Measurements from ENCODE around the gene PSMB11. TPM values are rescaled to one million over a fixed set of nuclear protein-coding genes. Genes with fewer than 3 reads are reported as not detected.
A peak's percentile ranks its signal among the peaks of the same experiment; 100 is the strongest.

Gene PSMB11
- total RNA-seq, 1 donor from 2014 or later, result not detected

DNA sequence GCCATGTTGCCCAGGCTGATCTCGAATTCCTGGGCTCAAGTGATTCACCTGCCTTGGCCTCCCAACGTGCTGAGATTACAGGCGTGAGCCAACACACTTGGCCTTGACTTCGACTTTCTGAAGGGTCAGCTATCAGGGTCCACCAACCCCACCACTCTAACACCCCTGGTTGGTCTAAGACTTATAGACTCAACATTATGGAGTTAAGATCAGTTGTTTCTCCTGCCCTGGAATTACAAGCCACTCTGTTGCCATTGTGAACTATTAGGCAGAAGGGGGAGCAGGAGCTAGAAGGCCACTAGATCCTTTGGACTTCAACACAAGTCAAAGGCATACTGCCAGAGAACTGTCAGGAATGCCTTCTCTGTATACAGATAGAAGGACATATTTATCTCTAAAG lies 1.9 kb upstream of the PSMB11 start:
- no peak for ATAC-seq
- no peak for DNase-seq (ENCODE audit: low spot score)

- DNase-seq (ENCODE audit: low spot score) (no peak), ATAC-seq (no peak)
Measured at GRCh38 chr14:23041729-23042128, 283 bp upstream of the PSMB11 start.

DNA sequence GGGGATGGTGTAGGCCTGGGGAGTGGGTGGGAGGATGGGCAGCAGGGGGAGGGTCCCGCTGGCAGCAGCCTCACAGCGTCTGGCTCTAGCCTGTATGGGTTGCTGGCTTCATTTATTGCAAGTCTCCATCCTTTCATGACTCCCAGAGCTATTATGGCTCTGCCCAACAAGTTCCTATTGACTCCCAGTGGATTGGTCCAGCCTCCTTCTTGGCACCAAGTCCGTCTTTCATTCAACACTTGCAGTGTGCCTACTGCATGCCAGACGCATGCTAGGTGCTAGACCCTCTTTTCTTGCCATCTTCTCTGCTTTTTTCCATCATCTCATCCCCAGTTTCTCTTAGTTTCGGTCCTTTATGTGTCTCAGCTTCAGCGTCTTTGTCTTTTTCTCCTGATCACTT lies 1.1 kb downstream of the PSMB11 start:
- DNase-seq (ENCODE audit: low spot score) (no peak), ATAC-seq (no peak)

- ATAC-seq (no peak), DNase-seq (ENCODE audit: low spot score) (no peak)
Measured at GRCh38 chr14:23043754-23044153, 1.7 kb downstream of the PSMB11 start.

GRCh38 chr14:23044840-23045239 lies 2.8 kb downstream of the PSMB11 start:
- DNase-seq (ENCODE audit: low spot score) (no peak), ATAC-seq (no peak)

GRCh38 chr14:23045419-23046357 lies 3.7 kb downstream of the PSMB11 start:
- DNase-seq (ENCODE audit: low spot score) (no peak), ATAC-seq (no peak)

DNA sequence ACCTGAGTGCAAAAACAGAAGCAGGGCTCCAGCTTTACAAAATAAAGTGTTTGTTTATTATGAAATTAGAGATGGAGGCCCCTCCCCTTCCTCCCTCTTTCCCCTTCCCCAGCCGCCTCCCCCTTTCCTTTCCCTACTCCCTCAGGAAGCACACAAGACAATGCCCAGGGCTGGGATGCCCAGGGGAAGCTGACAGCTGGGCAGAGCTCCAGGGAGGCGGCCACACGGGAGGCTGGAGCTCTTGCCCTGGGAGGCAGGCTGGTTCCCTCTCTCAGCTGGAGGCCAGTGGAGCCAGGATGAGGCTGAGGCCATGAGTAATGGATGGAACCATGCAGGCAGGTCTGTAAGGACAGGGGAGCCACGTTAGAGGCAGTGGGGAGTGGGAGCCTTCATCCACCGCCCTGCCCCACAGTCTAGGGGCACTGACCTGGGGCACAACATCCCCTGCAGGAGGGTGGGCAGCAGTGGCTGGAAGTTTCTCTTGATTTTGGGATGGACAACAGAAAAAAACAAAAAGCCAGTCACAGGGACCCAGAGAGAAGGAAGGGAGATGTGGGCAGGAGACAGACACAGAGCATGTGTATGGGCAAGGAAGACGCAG lies 5.1 kb downstream of the PSMB11 start:
- ATAC-seq (peak; percentile 21), DNase-seq (ENCODE audit: low spot score) (no peak)

DNA sequence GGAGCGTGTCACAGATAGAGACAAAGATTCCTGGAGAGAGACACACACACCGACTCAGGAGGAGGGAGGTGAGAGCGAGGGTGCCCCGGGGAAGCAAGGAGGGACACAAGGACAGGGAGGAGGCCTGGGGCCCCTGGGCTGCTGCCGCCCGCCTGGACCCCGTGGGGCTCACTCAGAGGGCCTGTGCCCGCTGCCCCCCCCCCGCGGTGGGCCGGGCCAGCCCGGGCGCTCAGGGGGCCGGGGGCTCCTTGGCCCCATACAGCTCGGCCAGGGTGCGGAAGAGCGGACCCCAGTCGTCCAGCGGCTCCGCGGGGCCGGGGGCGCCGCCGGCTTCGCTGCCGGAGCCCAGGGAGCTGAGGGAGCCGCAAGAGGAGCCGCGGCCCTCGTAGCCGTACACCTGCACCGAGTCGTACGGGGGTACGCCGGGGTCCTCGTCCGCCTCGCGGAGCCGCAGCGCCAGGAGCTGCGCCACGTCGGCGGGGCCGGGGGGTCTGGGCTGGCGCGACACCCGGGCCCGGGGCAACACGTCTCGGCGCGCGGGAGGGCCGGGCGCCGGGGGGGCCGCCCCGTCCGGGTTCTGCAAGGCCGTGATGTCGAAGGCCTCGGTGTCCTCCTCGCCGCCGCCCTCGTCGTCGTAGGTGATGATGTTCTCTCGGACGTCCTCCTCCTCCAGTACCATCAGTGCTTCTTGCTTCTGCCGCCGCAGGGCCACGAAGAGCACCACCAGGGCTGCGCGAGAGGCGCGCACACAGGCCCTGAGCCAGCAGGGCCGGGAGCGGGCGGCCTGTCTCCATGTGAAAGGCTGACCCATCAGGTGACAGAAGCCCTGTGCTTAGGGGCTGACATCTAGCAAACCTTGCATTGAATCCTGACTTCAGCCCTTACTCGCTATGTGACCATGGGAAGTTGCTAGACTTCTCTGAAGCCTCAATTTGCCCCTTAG lies 6.0 kb downstream of the PSMB11 start:
- no peak for DNase-seq (ENCODE audit: low spot score)
- no peak for ATAC-seq

- no peak for DNase-seq (ENCODE audit: low spot score)
- no peak for ATAC-seq
Measured at GRCh38 chr14:23049011-23049410, 7.0 kb downstream of the PSMB11 start.

- ATAC-seq (no peak), DNase-seq (ENCODE audit: low spot score) (no peak)
Measured at GRCh38 chr14:23051141-23052057, 9.4 kb downstream of the PSMB11 start.

- no peak for DNase-seq (ENCODE audit: low spot score)
Measured at GRCh38 chr14:23052182-23052623, 10.2 kb downstream of the PSMB11 start.

GRCh38 chr14:23052671-23053070 lies 10.7 kb downstream of the PSMB11 start:
- ATAC-seq (no peak), DNase-seq (ENCODE audit: low spot score) (no peak)

More at GRCh38 chr14:23052182-23052623, 10.2 kb downstream of the PSMB11 start:
- ATAC-seq, result no peak

DNA sequence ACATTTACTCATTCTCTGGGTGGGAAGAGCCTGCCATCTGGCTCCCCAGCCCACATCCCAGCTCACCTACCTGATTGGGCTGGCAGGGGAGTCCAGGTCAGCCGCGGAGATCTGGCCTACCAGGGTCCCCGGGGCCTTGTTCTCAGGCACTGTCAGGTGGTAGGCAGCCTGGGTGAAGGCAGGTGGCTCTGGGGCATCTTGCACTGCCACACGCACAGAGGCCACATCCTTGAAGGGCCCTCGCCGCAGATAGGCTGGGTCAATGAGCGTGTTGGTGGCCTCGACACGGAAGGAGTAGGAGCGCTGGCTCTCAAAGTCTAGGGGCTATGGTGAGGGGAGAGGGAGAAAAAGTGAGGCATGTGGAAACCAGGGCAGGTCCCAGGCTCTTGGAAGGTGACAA lies 11.4 kb downstream of the PSMB11 start:
- DNase-seq (ENCODE audit: low spot score) (no peak), ATAC-seq (no peak)

GRCh38 chr14:23054000-23054811 lies 12.2 kb downstream of the PSMB11 start:
- no peak for DNase-seq (ENCODE audit: low spot score)
- no peak for ATAC-seq

- no peak for ATAC-seq
- no peak for DNase-seq (ENCODE audit: low spot score)
Measured at GRCh38 chr14:23055147-23055550, 13.1 kb downstream of the PSMB11 start.

DNA sequence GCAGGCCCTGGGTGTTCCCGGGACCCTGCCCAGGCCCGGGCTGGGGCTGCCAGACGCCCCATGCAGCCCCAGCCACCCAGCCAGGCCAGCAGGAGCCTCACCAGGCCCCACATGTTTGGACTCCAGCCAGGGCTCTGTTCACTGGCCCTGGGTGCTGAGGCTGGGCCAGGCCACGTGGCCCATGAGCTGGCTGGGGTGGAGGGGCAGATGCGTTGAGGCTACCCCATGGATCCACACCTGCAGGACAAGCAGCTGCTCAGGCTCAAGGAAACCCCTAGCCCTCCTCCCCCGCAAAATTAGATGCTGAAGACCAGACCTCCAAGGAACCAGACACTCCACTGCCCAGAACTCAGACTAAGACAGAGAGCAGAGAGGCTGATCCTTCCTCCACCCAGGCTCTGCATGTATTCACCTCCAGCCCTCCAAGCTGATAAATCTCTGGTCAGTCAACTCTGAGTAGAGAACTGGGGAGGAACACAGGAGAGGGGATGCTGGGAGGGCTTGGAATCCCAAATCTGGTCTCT lies 13.7 kb downstream of the PSMB11 start:
- DNase-seq (ENCODE audit: low spot score), result no peak
- no peak for ATAC-seq

GRCh38 chr14:23056145-23056955 lies 14.3 kb downstream of the PSMB11 start:
- ATAC-seq (peak; percentile 66), DNase-seq (ENCODE audit: low spot score) (peak; percentile 60)

All from left lobe of liver (tissue), 2 donors.